Caco-2 (cell line): ENCODE measurements around the gene TMPRSS11D. TPM values are rescaled to one million over a fixed set of nuclear protein-coding genes. Genes with fewer than 3 reads are reported as not detected.

Experiments used
- BruUV-seq: library from RNA; stranded (reverse); fragments of 400-500 nt; replicated peaks from 2 replicates; lab custom pipeline; 2021; lab: Mats Ljungman, UMichigan
- CTCF ChIA-PET: fragments of 300-600 bp; sonication (Branson Sonifier 250); formaldehyde crosslinking; loops from one replicate; lab custom pipeline; 2022; ENCODE audit warnings: antibody characterized with exemption; lab: Charles Lee
- POLR2A ChIA-PET: fragments of 300-600 bp; sonication (Branson Sonifier 250); formaldehyde crosslinking; loops from one replicate; lab custom pipeline; 2022; ENCODE audit warnings: antibody characterized with exemption; lab: Charles Lee
- DNase-seq, 2 experiments: peaks; one replicate each; pipeline versions ENCODE4 v3.0.0 to v3.0.0-alpha.2; 2020 to 2022
- H3K27me3 ChIP-seq: replicated peaks from 2 replicates; pipeline ENCODE4 v1.6.0; 2011; ENCODE audit warnings: low read length; ENCODE audit not compliant: control insufficient read depth, insufficient read depth
- H3K36me3 ChIP-seq: 2 replicates; pipeline ENCODE4 v1.5.1; 2011; ENCODE audit warnings: low read length; ENCODE audit not compliant: control insufficient read depth, insufficient read depth
- H3K4me1 ChIP-seq: fragments of 250-450 bp; sonication (Bioruptor Pico); 2 replicates; pipeline ENCODE4 v1.5.1; 2020; ENCODE audit warnings: mild to moderate bottlenecking
- H3K4me3 ChIP-seq: 2 replicates; pipeline ENCODE4 v1.5.1; 2011; ENCODE audit warnings: low read depth, mild to moderate bottlenecking, control low read depth, low read length
- H3K9me3 ChIP-seq: fragments of 250-450 bp; sonication (Bioruptor Pico); 2 replicates; pipeline ENCODE4 v1.5.1; 2020; ENCODE audit warnings: mild to moderate bottlenecking, moderate library complexity
- H3K27ac Mint-ChIP-seq: one replicate; pipeline ENCODE4 v1.8.0; 2022; ENCODE audit warnings: mixed read lengths; ENCODE audit not compliant: unreplicated experiment
- H3K27me3 Mint-ChIP-seq: one replicate; pipeline ENCODE4 v1.8.0; 2022; ENCODE audit warnings: mixed read lengths; ENCODE audit not compliant: insufficient read depth, unreplicated experiment
- H3K36me3 Mint-ChIP-seq: one replicate; pipeline ENCODE4 v1.8.0; 2022; ENCODE audit warnings: mild to moderate bottlenecking, mixed read lengths; ENCODE audit not compliant: insufficient read depth, unreplicated experiment
- H3K4me1 Mint-ChIP-seq: one replicate; pipeline ENCODE4 v1.8.0; 2022; ENCODE audit warnings: low read depth, mixed read lengths; ENCODE audit not compliant: unreplicated experiment
- H3K4me3 Mint-ChIP-seq: one replicate; pipeline ENCODE4 v1.8.0; 2022; ENCODE audit warnings: mild to moderate bottlenecking, moderate library complexity, mixed read lengths; ENCODE audit not compliant: unreplicated experiment
- H3K9me3 Mint-ChIP-seq: one replicate; pipeline ENCODE4 v1.8.0; 2022; ENCODE audit warnings: mixed read lengths; ENCODE audit not compliant: unreplicated experiment
- intact Hi-C: fragments of 100-400 bp; cut with micrococcal nuclease; formaldehyde crosslinking; loops from one replicate; pipeline ENCODE4 v1.10.0; 2022; ENCODE audit not compliant: unreplicated experiment
- total RNA-seq: library from RNA; stranded (reverse); gene quantifications from 2 replicates; pipeline ENCODE4 v1.2.3, GENCODE V29; 2022
- TF ChIP-seq, protein P1 (sequence below), 2 experiments: fragments of 200-600 bp in 1 of 2; IDR thresholded peaks; 1 replicate in 1 of 2; 2 replicates in 1 of 2; pipeline versions ENCODE4 v1.5.1 to v1.8.0; 2011 to 2022; ENCODE audit warnings: antibody characterized with exemption in 1 of 2, control low read depth in 1 of 2, inconsistent platforms in 1 of 2, low read depth in 1 of 2, low read length in 1 of 2, mild to moderate bottlenecking in 1 of 2, moderate library complexity in 1 of 2; ENCODE audit not compliant: insufficient read depth in 1 of 2, severe bottlenecking in 1 of 2, unreplicated experiment in 1 of 2

The TMPRSS11D gene
- total RNA-seq, 1 experiment from 2014 or later, result not detected

DNA sequence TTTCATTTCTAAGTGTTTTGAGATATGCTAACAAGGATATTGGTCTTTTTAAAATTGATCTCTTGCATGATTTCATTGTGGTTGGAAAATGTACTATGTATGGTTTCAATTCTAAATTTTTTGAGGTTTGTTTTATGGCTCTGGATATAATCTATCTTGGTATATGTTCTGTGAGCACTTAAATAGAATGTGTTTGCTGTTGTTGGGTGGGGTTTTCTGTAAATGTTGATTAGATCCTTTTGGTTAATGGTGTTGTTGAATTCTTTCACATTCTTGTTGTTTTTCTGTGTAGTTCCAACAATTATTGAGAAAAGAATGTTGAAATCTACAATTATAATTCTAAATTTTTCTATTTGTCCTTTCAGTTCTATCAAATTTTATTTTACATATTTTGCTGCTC, 87.0 kb downstream of the TMPRSS11D start:
- Mint-ChIP-seq H3K4me1 (no peaks in the 10 kb centered on the region), H3K27me3 (no peaks in the 10 kb centered on the region)
- CTCF ChIA-PET, result no interaction called here

DNA sequence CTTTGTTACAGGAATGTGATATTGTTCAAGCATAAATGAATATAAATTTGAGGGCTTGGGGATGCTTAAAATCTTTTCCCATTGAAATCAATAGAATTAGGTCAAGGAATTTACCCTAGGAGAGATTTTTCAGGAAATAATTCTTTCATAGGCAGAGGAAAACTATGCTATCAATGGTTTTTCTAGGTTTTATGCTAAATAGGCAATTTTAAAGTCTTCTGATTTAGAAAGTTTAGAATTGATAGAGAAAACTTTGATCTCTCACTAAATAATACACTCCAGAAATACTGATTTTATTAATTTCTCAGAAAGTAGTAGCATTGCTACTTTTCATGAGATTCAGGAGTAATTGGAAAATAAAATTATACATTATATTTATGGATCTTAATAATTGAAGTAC, 93.1 kb downstream of the TMPRSS11D start:
- no peaks in the 10 kb centered on the region for H3K4me1 ChIP-seq
- no peaks in the 10 kb centered on the region for H3K9me3 Mint-ChIP-seq
- no peaks in the 10 kb centered on the region for H3K9me3 ChIP-seq
- POLR2A ChIA-PET, result no interaction called here
- H3K27ac Mint-ChIP-seq, result no peak overlapping the region
- intact Hi-C loops, result no loop called here
- no peaks in the 10 kb centered on the region for H3K36me3 Mint-ChIP-seq
- BruUV-seq, result no TSS peak
- H3K4me3 ChIP-seq, result no peak overlapping the region
- H3K4me3 Mint-ChIP-seq, result no peak overlapping the region
- TF ChIP-seq, protein P1, sequence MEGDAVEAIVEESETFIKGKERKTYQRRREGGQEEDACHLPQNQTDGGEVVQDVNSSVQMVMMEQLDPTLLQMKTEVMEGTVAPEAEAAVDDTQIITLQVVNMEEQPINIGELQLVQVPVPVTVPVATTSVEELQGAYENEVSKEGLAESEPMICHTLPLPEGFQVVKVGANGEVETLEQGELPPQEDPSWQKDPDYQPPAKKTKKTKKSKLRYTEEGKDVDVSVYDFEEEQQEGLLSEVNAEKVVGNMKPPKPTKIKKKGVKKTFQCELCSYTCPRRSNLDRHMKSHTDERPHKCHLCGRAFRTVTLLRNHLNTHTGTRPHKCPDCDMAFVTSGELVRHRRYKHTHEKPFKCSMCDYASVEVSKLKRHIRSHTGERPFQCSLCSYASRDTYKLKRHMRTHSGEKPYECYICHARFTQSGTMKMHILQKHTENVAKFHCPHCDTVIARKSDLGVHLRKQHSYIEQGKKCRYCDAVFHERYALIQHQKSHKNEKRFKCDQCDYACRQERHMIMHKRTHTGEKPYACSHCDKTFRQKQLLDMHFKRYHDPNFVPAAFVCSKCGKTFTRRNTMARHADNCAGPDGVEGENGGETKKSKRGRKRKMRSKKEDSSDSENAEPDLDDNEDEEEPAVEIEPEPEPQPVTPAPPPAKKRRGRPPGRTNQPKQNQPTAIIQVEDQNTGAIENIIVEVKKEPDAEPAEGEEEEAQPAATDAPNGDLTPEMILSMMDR (IDR thresholded peaks at IDR 0.05; ENCODE audit: insufficient read depth in 1 of 2, low read depth in 1 of 2, low read length in 1 of 2, severe bottlenecking in 1 of 2, unreplicated experiment in 1 of 2), result no peak
- no peaks in the 10 kb centered on the region for H3K4me1 Mint-ChIP-seq
- no peaks in the 10 kb centered on the region for H3K27me3 Mint-ChIP-seq
- no peaks in the 10 kb centered on the region for H3K27me3 ChIP-seq
- DNase-seq, result no peak
- CTCF ChIA-PET, result no interaction called here
- no peaks in the 10 kb centered on the region for H3K36me3 ChIP-seq

More for the DNA sequence above, 87.0 kb downstream of the TMPRSS11D start:
- Histone ChIP-seq H3K36me3 (no peaks in the 10 kb centered on the region), H3K27me3 (no peaks in the 10 kb centered on the region), H3K4me3 (no peak overlapping the region), H3K4me1 (no peaks in the 10 kb centered on the region), H3K9me3 (no peaks in the 10 kb centered on the region)
- POLR2A ChIA-PET, result no interaction called here
- Mint-ChIP-seq H3K36me3 (no peaks in the 10 kb centered on the region), H3K9me3 (no peaks in the 10 kb centered on the region), H3K4me3 (no peak overlapping the region), H3K27ac (no peak overlapping the region)
- intact Hi-C loops, result no loop called here
- TF ChIP-seq, protein P1 (IDR thresholded peaks at IDR 0.05; ENCODE audit: insufficient read depth in 1 of 2, low read depth in 1 of 2, low read length in 1 of 2, severe bottlenecking in 1 of 2, unreplicated experiment in 1 of 2), result no peak
- no TSS peak for BruUV-seq
- DNase-seq, result no peak

DNA sequence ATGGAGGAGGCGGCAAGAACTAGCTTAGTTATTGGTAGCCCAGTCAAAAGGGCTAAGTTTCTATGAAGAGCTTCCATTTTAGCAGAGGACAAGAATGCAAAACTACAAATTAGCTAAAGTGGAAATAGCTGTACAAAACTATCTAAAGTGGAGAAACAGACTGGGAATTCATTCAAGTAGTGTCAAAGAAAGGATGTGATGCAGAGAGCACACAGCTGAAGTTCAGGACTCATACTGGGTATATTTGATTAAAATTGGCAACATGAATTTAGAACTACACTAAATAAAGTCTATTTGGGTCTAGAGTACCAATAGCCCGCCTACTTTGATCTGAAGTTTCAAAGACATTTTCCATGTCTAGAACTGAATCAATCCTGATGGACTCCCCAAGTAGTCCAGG, 96.5 kb downstream of the TMPRSS11D start:
- Mint-ChIP-seq H3K36me3 (no peaks in the 10 kb centered on the region), H3K27me3 (no peaks in the 10 kb centered on the region), H3K4me3 (no peak overlapping the region), H3K4me1 (no peaks in the 10 kb centered on the region), H3K9me3 (no peaks in the 10 kb centered on the region), H3K27ac (no peak overlapping the region)
- no TSS peak for BruUV-seq
- ChIA-PET CTCF (no interaction called here), POLR2A (no interaction called here)
- H3K4me3 ChIP-seq, result no peak overlapping the region
- H3K9me3 ChIP-seq, result no peaks in the 10 kb centered on the region
- no peaks in the 10 kb centered on the region for H3K27me3 ChIP-seq
- H3K4me1 ChIP-seq, result no peaks in the 10 kb centered on the region
- TF ChIP-seq, protein P1 (IDR thresholded peaks at IDR 0.05; ENCODE audit: insufficient read depth in 1 of 2, low read depth in 1 of 2, low read length in 1 of 2, severe bottlenecking in 1 of 2, unreplicated experiment in 1 of 2), result no peak
- intact Hi-C loops, result no loop called here
- no peaks in the 10 kb centered on the region for H3K36me3 ChIP-seq
- DNase-seq, result no peak
